GM21360 (cell line): Measurements from ENCODE around the gene CCDC85C.

ENCODE experiments used
- ATAC-seq: cut with Tn5 transposase; IDR thresholded peaks from one replicate; pipeline ENCODE4 v1.9.1; 2021; ENCODE audit warnings: mild to moderate bottlenecking, moderate library complexity; ENCODE audit not compliant: unreplicated experiment

The CCDC85C gene

DNA sequence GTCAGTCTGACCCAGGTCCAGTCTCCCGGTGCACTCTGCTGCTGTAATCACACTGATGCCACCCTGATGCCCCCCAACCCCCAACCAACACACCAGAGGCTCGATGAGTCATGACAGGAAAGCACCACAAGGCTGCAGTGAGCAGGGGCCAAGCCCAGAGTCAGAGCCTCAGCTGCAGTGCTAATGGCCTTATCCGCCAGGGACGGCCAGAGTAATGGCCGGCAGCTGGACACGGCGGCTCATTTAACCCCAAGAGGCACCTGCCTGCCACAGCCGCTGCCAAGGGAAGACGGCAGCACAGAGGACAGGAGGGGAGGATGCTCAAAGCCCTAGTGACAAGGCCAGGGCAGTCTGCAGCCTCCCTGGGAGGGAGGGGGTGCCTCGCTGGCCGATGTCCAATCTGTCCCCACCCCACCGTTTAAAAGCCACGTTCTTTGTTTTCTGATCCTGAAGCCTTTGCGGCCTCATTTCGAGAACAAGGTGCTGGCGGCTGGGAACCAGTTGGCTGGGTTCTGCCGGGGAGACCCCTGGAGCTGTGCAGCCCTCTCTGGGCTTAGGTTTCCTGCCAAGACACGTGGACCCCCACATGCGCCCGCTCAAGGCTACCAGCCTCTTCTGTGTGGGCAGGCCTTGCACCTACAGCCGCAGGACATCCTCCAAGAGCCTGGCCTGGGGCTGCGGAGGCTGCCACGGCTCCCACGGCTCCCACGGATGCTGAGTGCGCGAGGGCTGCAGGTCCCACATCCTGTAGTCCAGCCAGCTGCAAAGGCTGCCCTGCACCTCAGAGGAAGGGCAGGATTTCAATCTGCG lies 13.1 kb downstream of the CCDC85C start:
- ATAC-seq, result no peak

DNA sequence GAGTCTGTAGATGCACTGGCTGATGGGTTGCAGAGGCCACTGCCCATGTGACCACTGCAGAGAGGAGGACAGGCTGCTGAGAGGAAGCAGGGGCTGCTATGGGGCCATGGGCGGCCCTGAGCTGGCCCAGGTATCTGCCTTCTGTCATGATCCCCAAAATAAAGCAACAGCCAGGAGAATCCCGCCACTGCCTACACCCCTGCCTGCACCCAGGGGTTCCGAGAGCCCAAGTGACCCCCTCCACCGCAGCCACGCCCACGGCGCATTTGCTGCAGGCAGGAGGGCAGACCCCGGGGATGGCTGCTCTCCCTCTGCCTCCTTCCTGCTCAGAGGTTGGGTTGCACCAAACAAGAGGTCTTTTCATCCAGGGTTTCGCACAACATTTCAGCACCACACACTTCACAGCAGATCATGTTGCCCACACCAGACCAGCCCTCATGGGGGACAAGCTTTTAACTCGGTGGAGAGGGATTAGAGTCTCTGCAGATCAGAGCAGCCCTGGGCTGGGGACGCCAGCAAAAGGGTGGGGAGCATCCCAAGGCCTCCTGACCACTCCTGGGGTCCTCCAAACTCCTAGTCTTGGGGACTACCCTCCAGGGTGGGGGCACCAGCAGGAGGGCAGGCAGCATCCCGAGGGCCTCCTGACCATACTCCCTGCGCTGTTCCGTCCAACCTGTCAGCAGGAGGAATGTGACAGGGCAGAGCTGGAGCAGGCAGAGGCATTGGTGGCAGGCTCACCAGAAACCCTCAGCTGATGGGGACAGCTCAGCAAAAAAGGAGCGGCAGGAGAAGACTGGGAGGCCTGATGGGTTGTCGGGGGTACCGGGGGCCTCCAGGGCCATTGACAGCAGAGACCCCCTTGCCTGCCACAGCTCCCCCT lies 14.1 kb downstream of the CCDC85C start:
- no peak for ATAC-seq

GRCh38 chr14:99589031-99589441 lies 15.0 kb downstream of the CCDC85C start:
- ATAC-seq, result no peak

DNA sequence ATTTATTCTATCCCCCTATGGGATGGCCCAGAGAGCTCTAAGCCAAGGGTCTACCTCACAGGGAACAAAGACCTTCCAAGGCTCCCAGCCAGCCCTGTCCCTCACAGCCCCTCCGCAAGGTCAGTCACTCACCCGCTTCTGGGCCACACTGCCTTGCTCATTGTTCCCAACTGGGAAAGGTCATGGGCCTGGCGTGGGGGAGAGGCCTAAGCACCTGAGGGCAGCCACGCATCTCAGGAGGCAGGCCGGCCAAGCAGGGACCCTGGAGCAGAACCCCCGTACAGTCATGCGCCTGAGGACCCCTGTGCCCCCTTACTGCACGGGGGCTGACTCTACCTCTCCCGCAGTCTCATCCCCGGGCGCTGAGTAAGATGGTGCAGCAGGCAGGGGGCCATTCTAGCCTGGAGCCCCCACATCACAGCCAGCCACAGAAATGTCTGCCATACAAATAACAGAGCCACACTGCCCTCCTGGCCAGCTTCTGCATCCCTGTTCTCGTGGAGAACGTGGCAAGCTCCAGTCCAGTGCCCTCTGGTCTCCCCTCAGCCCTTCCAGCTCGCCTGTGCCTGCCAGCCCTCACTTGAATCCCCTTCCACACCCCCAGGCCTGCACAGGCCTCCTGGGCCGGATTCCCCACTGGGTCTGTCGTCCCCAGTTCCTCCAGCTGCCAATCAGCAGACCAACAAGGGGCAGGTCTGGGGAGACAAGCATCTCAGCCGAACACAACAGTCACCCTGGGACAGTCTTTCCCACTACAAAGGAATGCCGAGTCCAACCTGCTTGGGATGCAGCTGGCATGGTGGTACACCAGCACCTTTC lies 16.3 kb downstream of the CCDC85C start:
- ATAC-seq, result no peak

- no peak for ATAC-seq
Observed at GRCh38 chr14:99586761-99587459, 17.1 kb downstream of the CCDC85C start.

DNA sequence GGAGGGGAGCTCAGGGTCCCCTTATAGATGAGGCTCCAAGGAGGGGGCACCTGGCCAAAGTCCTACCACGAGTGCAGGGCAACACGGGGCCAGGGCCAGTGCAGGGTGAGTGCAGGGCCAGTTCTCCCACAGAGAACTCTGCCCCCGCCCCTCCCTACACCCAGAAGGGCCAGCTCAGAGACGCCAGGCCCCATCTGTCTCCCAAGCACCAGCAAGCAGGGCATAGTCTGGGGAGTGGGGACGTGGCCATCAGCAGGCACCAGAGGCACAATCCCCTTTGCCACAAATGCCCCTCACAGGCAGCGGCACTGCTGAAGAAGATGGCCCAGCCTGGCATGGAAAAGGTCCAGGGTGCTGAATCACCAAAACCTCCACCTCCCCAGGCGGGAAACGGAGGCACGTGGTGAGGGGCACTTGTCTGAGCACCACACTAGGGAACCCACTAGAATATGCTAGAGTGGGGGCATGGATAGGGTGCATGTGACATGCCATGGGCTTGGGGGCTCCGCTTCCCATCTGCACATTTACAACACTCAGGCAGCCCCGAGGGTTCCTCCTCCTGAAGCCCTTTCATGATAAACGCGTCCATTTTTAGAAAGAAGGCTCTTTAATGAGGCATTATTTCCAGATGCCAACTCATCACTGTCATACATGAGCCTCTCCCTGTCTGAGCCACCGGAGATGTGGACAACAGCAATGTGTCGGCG lies 17.8 kb downstream of the CCDC85C start:
- ATAC-seq, result no peak

GRCh38 chr14:99584823-99585222 lies 19.2 kb downstream of the CCDC85C start:
- no peak for ATAC-seq

GRCh38 chr14:99581938-99582337 lies 22.1 kb downstream of the CCDC85C start:
- no peak for ATAC-seq

- no peak for ATAC-seq
Observed at GRCh38 chr14:99581374-99581773, 22.6 kb downstream of the CCDC85C start.

- ATAC-seq, result no peak
Observed at GRCh38 chr14:99579903-99580571, 24.0 kb downstream of the CCDC85C start.

- ATAC-seq, result no peak
Observed at GRCh38 chr14:99579120-99579836, 24.7 kb downstream of the CCDC85C start.

DNA sequence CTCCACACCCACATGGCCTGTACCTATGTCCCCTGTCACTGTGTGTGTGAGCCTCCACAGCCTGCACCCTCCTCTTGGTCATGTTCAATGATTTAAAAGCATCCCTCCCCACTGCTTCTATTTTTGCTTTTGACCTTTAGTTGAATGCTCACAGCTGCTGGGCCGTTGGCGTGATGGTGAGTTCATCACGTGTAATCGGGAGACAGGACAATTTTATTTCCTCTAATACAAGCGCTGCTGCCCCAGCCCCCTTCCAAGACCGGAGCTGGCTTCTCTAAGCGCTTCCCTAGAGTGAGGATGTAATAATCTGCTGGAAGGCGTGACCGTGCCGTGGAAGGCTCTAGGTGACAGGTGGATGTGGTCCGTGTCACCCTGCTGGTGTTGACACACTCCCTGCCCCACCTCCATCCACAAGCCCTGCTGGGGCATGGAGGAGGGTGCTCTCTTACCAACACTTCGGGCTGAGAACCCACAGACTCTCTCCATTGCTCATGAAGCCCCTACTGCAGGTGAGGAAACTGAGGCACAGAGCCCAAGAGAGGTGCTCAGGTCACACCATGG lies 25.4 kb downstream of the CCDC85C start:
- no peak for ATAC-seq

GRCh38 chr14:99576761-99577705 lies 27.0 kb downstream of the CCDC85C start:
- ATAC-seq, result no peak

DNA sequence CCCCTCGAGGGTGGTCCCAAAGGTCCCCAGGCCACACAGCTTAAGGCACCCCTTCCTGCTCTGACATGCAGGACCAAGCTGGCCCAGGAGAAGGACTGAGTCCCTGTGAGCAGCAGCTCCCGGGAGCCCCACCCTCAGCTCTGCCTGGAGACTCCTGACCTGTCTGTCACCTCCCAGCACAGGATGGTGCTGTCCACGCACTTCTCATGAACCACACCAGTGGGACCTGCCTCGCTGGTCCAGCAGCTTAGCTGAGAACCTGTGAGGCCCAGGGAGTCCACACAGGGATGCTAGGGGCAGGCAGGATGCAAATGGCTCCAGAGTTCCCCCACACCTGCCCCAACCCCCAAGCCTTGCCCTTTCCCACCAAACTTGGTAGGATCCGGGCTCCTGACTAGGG lies 27.7 kb downstream of the CCDC85C start:
- no peak for ATAC-seq

DNA sequence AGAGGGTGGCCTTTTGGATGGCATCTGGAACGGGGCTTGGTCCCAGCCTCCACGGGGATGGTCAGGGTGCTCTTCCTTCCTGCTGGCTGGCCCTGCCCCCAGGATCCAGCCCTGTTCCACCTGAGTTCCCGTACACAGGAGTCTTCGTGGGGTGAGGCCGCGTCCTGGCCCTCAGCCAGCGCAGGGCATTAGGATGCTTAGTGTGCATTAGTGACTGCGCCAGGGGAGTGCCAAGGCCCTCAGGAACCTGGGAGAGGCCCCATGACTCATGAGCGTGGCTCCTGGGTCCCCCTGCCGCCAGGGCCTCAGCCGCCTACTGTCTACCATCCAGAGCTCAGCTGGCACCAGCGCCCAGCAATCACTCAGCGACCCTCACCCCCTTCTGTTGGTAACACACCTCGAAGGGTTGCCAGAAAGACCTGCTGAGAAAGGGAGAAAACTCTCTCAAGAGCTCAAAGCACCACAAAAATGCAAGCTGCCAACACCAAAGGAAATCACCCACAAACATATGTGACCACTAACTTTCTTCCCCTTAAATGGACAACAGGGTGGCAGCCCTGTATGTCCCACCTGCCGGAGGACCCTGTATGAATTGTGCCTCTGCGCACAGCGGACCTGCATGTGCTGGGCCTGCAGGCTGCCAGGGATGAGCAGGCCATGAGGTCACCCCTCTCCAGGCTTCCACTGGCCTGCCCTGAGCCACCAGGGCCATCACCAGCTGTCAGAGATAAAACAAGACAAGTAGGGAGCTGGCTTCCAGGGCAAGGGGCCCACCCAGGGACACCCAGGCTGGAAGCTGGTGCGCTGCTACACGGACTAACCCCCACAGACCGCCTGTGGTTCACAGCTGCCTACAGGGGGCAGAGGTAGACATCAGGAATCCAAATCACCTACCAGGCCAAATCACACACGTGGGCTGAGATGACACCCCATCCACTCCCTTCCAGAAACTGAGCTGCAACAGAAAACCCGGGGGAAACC lies 28.7 kb downstream of the CCDC85C start:
- no peak for ATAC-seq
